ENCODE results near the gene INSYN2B.

INSYN2B gene

DNA sequence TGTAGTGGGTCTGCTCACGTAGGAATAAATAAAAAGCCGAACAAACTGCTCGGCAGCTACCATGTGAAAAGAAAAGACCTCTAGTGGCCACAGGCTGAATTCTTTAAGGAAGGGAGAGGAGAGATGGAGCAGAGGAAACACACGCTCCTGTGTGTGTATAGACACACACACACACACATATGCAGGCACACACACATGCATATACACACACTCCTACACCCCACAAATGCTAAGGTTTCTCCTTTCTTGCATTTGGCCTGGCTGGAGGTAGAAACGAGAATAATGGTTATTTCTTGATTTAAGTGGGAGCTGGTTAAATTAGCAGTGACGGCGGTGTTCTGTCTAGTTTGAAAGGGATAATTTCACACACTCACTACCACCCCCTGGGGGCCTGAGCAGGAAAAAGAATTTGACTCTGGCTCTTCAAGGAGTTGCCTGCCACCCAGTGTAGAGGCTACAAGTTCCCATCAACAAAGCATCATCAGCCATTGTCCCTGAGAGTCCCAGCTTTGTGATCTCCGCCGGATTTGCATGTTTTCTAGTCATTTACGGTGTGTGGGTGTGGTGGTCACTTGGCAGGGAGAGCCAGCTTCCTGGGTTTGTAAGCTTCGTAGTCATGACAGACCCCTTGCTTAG, at the start of gene INSYN2B:
Gene INSYN2B, minus strand, starts transcription at position 78 of the 636 bp plus-strand sequence. CDS start 96,597 bp downstream, outside the sequence.
- DNase-seq, result peak; percentile 81
- in situ Hi-C loops (cut with HindIII; ENCODE audit: low pct_ligation_motif_present, low pct_unique_long_range_greater_than_20kb, low sequenced_read_pairs), result no loop called here

DNA sequence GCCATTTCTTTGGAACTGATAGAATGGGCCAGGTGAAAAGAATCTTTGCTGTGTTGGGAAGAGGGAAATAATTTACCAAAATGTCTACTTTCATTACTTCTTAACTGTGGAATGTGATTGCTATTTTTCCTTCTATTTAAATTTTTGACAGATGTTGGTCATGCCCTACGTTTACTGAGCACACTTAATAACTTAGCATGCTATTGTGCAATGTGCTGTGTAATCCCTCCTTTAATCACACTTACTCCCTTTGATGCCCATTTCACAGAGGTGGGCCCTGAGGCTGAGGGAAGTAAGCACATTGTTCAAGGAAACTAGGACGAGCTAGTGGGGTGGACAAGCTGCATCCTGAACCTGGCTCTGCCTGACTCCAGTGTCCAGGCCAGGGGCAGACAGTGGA, 47.8 kb upstream of the INSYN2B start:
- in situ Hi-C loops (cut with HindIII; ENCODE audit: low pct_ligation_motif_present, low pct_unique_long_range_greater_than_20kb, low sequenced_read_pairs), result no loop called here
- DNase-seq, result no peak

DNA sequence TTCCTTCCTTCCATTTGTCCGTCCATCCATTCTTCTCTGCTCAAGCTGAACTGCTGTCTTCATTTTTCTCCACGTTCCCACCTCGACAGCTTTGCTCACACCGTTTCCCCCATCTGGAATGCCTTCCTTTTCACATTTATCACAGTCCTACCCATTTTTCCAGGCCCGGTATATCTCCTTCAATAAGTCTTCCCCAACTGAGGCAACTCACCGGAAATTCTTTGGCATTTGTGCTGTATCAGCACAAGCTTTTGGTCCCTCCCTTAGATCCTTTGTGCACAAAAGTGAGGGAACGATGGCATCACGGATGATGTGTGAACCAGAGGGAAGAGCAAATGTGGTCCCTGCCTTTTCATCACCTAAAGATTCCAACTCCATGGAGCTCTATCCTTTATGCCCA, 45.6 kb upstream of the INSYN2B start:
- in situ Hi-C loops (cut with HindIII; ENCODE audit: low pct_ligation_motif_present, low pct_unique_long_range_greater_than_20kb, low sequenced_read_pairs), result no loop called here
- DNase-seq, result no peak

DNA sequence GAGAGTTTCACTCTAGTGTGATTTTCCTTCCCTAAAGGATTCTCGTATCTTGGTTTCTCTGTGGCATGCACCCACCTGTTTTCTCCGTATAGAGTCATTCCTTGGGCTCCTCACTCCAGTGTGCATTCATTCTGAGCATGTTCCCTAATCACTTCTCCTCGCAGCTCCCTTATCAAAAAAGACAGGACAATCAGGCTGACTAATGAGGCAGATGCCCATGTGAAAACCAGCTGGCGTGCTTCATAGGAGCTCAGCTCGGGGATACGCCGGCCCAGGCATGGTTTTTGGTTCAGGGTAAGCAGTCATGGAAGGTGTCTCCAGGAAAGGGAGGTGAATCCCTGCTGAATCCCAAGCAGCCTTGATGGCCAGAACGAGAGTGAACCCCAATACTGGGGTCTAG, 41.2 kb upstream of the INSYN2B start:
- in situ Hi-C loops (cut with HindIII; ENCODE audit: low pct_ligation_motif_present, low pct_unique_long_range_greater_than_20kb, low sequenced_read_pairs), result no loop called here
- DNase-seq, result no peak

- DNase-seq, result no peak
- in situ Hi-C loops (cut with HindIII; ENCODE audit: low pct_ligation_motif_present, low pct_unique_long_range_greater_than_20kb, low sequenced_read_pairs), result no loop called here
Observed at GRCh38 chr5:170020423-170020822, 40.1 kb upstream of the INSYN2B start.

DNA sequence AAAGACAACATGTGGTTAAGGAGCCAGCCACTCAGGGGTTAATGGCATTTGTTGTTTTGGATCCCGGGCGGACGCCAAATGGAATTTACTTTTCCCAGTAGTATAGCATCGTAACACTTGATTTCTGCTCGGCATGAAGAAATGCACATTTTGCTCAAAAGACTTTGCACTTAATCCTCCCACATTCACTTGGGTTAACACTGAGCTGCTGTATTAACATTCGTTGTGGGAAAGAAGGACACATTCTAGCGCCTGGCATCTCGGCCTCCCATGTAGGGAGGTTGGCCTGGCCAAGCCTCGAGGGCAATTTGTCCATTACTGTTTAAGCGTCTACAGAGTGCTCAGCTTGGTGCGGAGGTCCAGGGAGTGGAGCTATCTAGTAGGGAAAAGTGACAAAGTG, 32.3 kb upstream of the INSYN2B start:
- DNase-seq, result no peak
- in situ Hi-C loops (cut with HindIII; ENCODE audit: low pct_ligation_motif_present, low pct_unique_long_range_greater_than_20kb, low sequenced_read_pairs), result no loop called here

- no peak for DNase-seq
- in situ Hi-C loops (cut with HindIII; ENCODE audit: low pct_ligation_motif_present, low pct_unique_long_range_greater_than_20kb, low sequenced_read_pairs), result no loop called here
Observed at GRCh38 chr5:170011751-170012150, 31.5 kb upstream of the INSYN2B start.

GRCh38 chr5:170010595-170010994, 30.3 kb upstream of the INSYN2B start:
- in situ Hi-C loops (cut with HindIII; ENCODE audit: low pct_ligation_motif_present, low pct_unique_long_range_greater_than_20kb, low sequenced_read_pairs), result no loop called here
- DNase-seq, result no peak

- in situ Hi-C loops (cut with HindIII; ENCODE audit: low pct_ligation_motif_present, low pct_unique_long_range_greater_than_20kb, low sequenced_read_pairs), result no loop called here
Observed at GRCh38 chr5:170008376-170008775, 28.1 kb upstream of the INSYN2B start.

GRCh38 chr5:170006021-170006420, 25.7 kb upstream of the INSYN2B start:
- in situ Hi-C loops (cut with HindIII; ENCODE audit: low pct_ligation_motif_present, low pct_unique_long_range_greater_than_20kb, low sequenced_read_pairs), result no loop called here
- no peak for DNase-seq

More at GRCh38 chr5:170008376-170008775, 28.1 kb upstream of the INSYN2B start:
- DNase-seq, result no peak

- in situ Hi-C loops (cut with HindIII; ENCODE audit: low pct_ligation_motif_present, low pct_unique_long_range_greater_than_20kb, low sequenced_read_pairs), result no loop called here
- no peak for DNase-seq
Observed at GRCh38 chr5:170000155-170000554, 19.9 kb upstream of the INSYN2B start.

- no peak for DNase-seq
- in situ Hi-C loops (cut with HindIII; ENCODE audit: low pct_ligation_motif_present, low pct_unique_long_range_greater_than_20kb, low sequenced_read_pairs), result no loop called here
Observed at GRCh38 chr5:169999621-170000020, 19.3 kb upstream of the INSYN2B start.

GRCh38 chr5:169997798-169998197, 17.5 kb upstream of the INSYN2B start:
- no peak for DNase-seq
- in situ Hi-C loops (cut with HindIII; ENCODE audit: low pct_ligation_motif_present, low pct_unique_long_range_greater_than_20kb, low sequenced_read_pairs), result no loop called here

DNA sequence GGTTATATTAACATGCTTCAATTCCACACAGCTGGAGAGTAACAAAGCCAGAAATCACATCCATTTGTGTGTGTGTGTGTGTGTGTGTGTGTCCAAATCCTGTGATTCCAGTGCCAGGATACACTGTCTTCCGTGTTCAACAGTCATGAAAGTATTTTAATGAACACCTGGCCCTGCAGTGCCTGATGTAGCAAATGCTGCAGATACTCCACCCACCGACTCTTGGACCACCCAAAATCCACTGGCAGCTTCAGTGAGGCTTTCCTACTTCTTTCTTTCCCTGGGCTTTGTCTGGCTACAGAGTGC, 13.1 kb upstream of the INSYN2B start:
- in situ Hi-C loops (cut with HindIII; ENCODE audit: low pct_ligation_motif_present, low pct_unique_long_range_greater_than_20kb, low sequenced_read_pairs), result no loop called here
- DNase-seq, result no peak

- DNase-seq, result no peak
- in situ Hi-C loops (cut with HindIII; ENCODE audit: low pct_ligation_motif_present, low pct_unique_long_range_greater_than_20kb, low sequenced_read_pairs), result no loop called here
Observed at GRCh38 chr5:169992789-169993484, 12.6 kb upstream of the INSYN2B start.

GRCh38 chr5:169991115-169991869, 11.0 kb upstream of the INSYN2B start:
- in situ Hi-C loops (cut with HindIII; ENCODE audit: low pct_ligation_motif_present, low pct_unique_long_range_greater_than_20kb, low sequenced_read_pairs), result no loop called here
- DNase-seq, result no peak

DNA sequence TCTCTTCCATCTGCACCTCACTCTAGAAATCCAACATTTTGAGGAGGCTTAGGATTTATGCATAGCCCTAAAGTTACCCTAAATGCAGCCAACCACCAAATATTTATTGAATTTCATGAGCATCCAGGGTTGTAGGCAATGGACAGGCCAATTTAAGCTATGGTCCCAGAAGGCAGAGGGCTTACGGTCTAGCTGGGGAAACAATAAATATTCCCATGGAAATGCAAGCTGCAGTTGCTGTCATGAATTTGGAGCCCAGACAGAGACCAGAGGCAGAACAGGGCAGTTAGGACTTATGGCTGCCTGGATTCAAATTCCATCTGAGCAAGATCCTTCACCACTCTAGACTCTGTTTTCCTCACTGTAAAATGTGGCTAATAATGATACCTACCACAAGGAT, 9.1 kb upstream of the INSYN2B start:
- in situ Hi-C loops (cut with HindIII; ENCODE audit: low pct_ligation_motif_present, low pct_unique_long_range_greater_than_20kb, low sequenced_read_pairs), result no loop called here
- DNase-seq, result no peak

DNA sequence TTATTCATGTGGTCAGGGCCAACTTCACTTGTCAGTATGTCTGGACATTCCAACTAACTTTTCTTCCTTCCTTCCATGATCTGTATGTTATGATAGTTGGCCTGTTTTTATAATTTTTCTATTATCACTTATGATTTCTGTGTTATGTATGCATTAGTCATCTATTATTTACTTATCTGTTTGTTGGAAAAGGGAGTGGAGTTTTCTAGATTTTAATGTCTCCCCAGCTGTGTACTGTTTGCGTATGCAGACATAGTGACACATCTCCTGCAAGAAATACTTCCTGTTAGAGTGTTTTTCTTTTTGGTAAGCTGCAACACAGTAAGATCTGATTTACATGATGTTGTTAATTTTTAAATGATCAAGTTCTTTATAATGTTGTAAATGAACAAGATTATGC, 8.7 kb upstream of the INSYN2B start:
- no peak for DNase-seq
- in situ Hi-C loops (cut with HindIII; ENCODE audit: low pct_ligation_motif_present, low pct_unique_long_range_greater_than_20kb, low sequenced_read_pairs), result no loop called here

DNA sequence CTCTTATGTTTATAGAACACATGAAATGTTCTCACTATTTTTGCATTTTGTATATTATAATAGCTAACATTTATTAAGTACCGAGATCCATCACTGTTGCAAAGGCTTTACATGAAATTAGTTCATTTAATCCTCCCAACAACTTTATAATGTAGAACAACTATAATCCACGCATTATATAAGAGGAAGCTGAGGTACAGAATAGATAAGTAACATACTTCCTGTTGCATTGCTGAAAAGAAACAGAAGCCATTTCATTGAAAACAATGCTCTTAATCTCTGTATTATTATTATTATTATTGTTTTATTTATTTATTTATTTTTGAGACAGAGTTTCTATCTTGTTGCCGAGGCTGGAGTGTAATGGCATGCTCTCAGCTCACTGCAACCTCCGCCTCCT, 7.9 kb upstream of the INSYN2B start:
- in situ Hi-C loops (cut with HindIII; ENCODE audit: low pct_ligation_motif_present, low pct_unique_long_range_greater_than_20kb, low sequenced_read_pairs), result no loop called here
- DNase-seq, result no peak

- DNase-seq, result no peak
- in situ Hi-C loops (cut with HindIII; ENCODE audit: low pct_ligation_motif_present, low pct_unique_long_range_greater_than_20kb, low sequenced_read_pairs), result no loop called here
Observed at GRCh38 chr5:169979871-169980270, 424 bp downstream of the INSYN2B start.

Measured in ACHN (cell line).